Thymus (tissue), 11 donors: Measurements from ENCODE around the gene PVR. TPM values are rescaled to one million over a fixed set of nuclear protein-coding genes. Genes with fewer than 3 reads are reported as not detected.
A peak's percentile ranks its signal among the peaks of the same experiment; 100 is the strongest.

Experiments used
- DNase-seq, 9 donors: peaks; one replicate each; pipeline ENCODE4 v3.0.0-alpha.2; 2013; ENCODE audit warnings: low spot score in 9 of 9, low read depth in 6 of 9, missing footprints in 1 of 9
- H3K27ac ChIP-seq, 2 donors: one replicate each; pipeline ENCODE4 v1.5.1; 2013; ENCODE audit warnings: control low read depth in 1 of 2, low read depth in 1 of 2, low read length in 1 of 2, mild to moderate bottlenecking in 1 of 2, moderate library complexity in 1 of 2
- H3K27me3 ChIP-seq, 2 donors: one replicate each; pipeline ENCODE4 v1.5.1; 2013; ENCODE audit warnings: low read length in 1 of 2; ENCODE audit not compliant: control insufficient read depth in 2 of 2, insufficient read depth in 1 of 2
- H3K36me3 ChIP-seq, 2 donors: one replicate each; pipeline ENCODE4 v1.5.1; 2013; ENCODE audit warnings: low read length in 1 of 2, mild to moderate bottlenecking in 1 of 2, moderate library complexity in 1 of 2; ENCODE audit not compliant: control insufficient read depth in 2 of 2, insufficient read depth in 2 of 2
- H3K4me1 ChIP-seq, 2 donors: one replicate each; pipeline ENCODE4 v1.5.1; 2013; ENCODE audit warnings: low read length in 2 of 2; ENCODE audit not compliant: control insufficient read depth in 2 of 2, insufficient read depth in 2 of 2
- H3K4me3 ChIP-seq, 2 donors: one replicate each; pipeline ENCODE4 v1.5.1; 2013; ENCODE audit warnings: low read length in 2 of 2, control low read depth in 1 of 2, mild to moderate bottlenecking in 1 of 2
- H3K9me3 ChIP-seq, 2 donors: one replicate each; pipeline ENCODE4 v1.5.1; 2013; ENCODE audit warnings: low read length in 1 of 2, mild to moderate bottlenecking in 1 of 2; ENCODE audit not compliant: control insufficient read depth in 2 of 2, insufficient read depth in 1 of 2
- WGBS: extraction: QIAGEN DNeasy Blood & Tissue Kit; methylation state at CpG from one replicate; pipeline ENCODE4 v1.1.7; 2013; 5-methylcytosine and 5-hydroxymethylcytosine counted together
- polyA plus RNA-seq: library from polyadenylated mRNA; stranded (reverse); fragments of 200-250 nt; gene quantifications from one replicate; pipeline ENCODE4 v1.2.3, GENCODE V29; 2013
- total RNA-seq: library from RNA; stranded (reverse); fragments of 120-200 nt; gene quantifications from one replicate; pipeline ENCODE4 v1.2.4, GENCODE V29; 2013
- donor health status: healthy.

Gene PVR
- total and polyA plus RNA-seq, 2 donors: 5.6 to 7.8 TPM

GRCh38 chr19:44684892-44685863, 41.5 kb downstream of the PVR start:
- H3K4me1 ChIP-seq: peaks cover 0 to 5% of the 10 kb centered on the region in 2 donors
- DNase-seq: peak in 1 of 9 donors; percentile 29
- no peaks in the 10 kb centered on the region for H3K36me3 ChIP-seq
- H3K27ac ChIP-seq: no peak overlapping the region
- no peak overlapping the region for H3K4me3 ChIP-seq
- no peaks in the 10 kb centered on the region for H3K27me3 ChIP-seq
- 50% methylated on average over 25 of the region's 25 CpGs for WGBS
- H3K9me3 ChIP-seq: no peaks in the 10 kb centered on the region

GRCh38 chr19:44685877-44686276, 42.2 kb downstream of the PVR start:
- no peaks in the 10 kb centered on the region for H3K36me3 ChIP-seq
- WGBS: 23% methylated on average over 4 of the region's 4 CpGs
- no peak for DNase-seq
- H3K4me1 ChIP-seq: peaks cover 0 to 5% of the 10 kb centered on the region in 2 donors
- H3K27ac ChIP-seq: no peak overlapping the region
- no peaks in the 10 kb centered on the region for H3K27me3 ChIP-seq
- H3K4me3 ChIP-seq: no peak overlapping the region
- no peaks in the 10 kb centered on the region for H3K9me3 ChIP-seq

GRCh38 chr19:44686896-44687295, 43.2 kb downstream of the PVR start:
- DNase-seq: no peak
- H3K27me3 ChIP-seq: no peaks in the 10 kb centered on the region
- no peak overlapping the region for H3K4me3 ChIP-seq
- H3K36me3 ChIP-seq: no peaks in the 10 kb centered on the region
- 95% methylated on average over 4 of the region's 4 CpGs for WGBS
- H3K9me3 ChIP-seq: no peaks in the 10 kb centered on the region
- H3K27ac ChIP-seq: no peak overlapping the region
- H3K4me1 ChIP-seq: peaks cover 0 to 7% of the 10 kb centered on the region in 2 donors

- 92% methylated on average over 7 of the region's 7 CpGs for WGBS
- Histone ChIP-seq H3K27me3 (no peaks in the 10 kb centered on the region), H3K4me3 (no peak overlapping the region), H3K27ac (no peak overlapping the region), H3K4me1 (peaks cover 0 to 12% of the 10 kb centered on the region in 2 donors), H3K9me3 (no peaks in the 10 kb centered on the region), H3K36me3 (no peaks in the 10 kb centered on the region)
- DNase-seq: no peak
Measured at GRCh38 chr19:44687888-44688287, 44.2 kb downstream of the PVR start.

GRCh38 chr19:44689290-44690130, 45.8 kb downstream of the PVR start:
- no peaks in the 10 kb centered on the region for H3K9me3 ChIP-seq
- H3K36me3 ChIP-seq: no peaks in the 10 kb centered on the region
- 48% methylated on average over 11 of the region's 11 CpGs for WGBS
- peak; percentile 37 to 85 (median 59) for DNase-seq
- H3K4me3 ChIP-seq: no peak overlapping the region
- no peaks in the 10 kb centered on the region for H3K27me3 ChIP-seq
- H3K27ac ChIP-seq: no peak overlapping the region
- peaks cover 0 to 12% of the 10 kb centered on the region in 2 donors for H3K4me1 ChIP-seq

GRCh38 chr19:44690131-44690440, 46.4 kb downstream of the PVR start:
- Histone ChIP-seq H3K4me3 (no peak overlapping the region), H3K27me3 (no peaks in the 10 kb centered on the region), H3K36me3 (no peaks in the 10 kb centered on the region), H3K9me3 (no peaks in the 10 kb centered on the region), H3K4me1 (peaks cover 0 to 8% of the 10 kb centered on the region in 2 donors), H3K27ac (no peak overlapping the region)
- no peak for DNase-seq
- WGBS: 98% methylated on average over 3 of the region's 3 CpGs

- H3K4me1 ChIP-seq: peaks cover 0 to 12% of the 10 kb centered on the region in 2 donors
- H3K36me3 ChIP-seq: no peaks in the 10 kb centered on the region
- no peak for DNase-seq
- H3K27ac ChIP-seq: no peak overlapping the region
- H3K27me3 ChIP-seq: peaks cover 0 to 2% of the 10 kb centered on the region in 2 donors
- H3K9me3 ChIP-seq: no peaks in the 10 kb centered on the region
- WGBS: 45% methylated on average over 5 of the region's 5 CpGs
- no peak overlapping the region for H3K4me3 ChIP-seq
Measured at GRCh38 chr19:44692379-44692721, 48.6 kb downstream of the PVR start.

GRCh38 chr19:44694184-44694579, 50.5 kb downstream of the PVR start:
- 95% methylated on average over 2 of the region's 2 CpGs for WGBS
- Histone ChIP-seq H3K9me3 (no peaks in the 10 kb centered on the region), H3K27ac (no peak overlapping the region), H3K36me3 (no peaks in the 10 kb centered on the region), H3K27me3 (peaks cover 0 to 4% of the 10 kb centered on the region in 2 donors), H3K4me1 (peaks cover 0 to 19% of the 10 kb centered on the region in 2 donors), H3K4me3 (no peak overlapping the region)
- no peak for DNase-seq
